ENCODE measurements around the gene PTPRZ1.

The PTPRZ1 gene

DNA sequence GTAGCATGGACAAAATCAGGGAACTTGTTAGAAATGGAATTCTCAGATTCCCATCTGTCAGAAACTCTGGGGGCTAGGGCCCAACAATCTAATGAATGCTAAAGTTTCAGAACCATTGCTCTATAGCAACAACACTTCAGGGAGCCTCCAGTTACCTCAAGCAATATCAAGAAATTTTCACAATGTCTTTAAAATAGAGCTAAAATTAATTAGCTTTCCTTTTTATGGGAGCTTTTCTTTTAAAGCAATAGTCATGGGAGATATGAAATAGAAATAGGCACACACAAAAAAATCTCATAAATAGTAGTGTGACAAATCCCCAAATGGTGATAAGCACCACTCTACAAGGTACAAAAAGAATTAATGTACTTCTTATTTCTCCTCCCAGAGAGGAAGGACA is 190.2 kb downstream of the PTPRZ1 start:
- DNase-seq: no peak

DNA sequence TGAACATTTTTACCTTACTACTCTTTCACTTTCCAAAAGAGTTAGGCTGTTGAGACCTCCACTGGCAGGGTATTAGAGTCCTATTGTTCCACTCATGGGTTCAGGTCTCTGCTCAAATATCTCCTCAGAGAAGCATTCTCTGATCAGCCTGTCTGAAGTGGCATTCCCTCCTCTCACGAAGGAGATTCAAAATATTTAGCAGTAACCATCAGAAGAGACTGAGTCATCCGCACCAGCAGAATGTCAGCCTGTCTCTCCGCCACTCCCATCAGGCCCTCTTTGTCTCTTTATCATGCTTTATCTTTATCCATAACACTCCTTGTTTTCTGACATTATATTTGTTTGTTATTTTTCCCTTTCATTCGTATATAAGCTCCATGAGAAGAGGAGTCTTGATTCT is 192.0 kb downstream of the PTPRZ1 start:
- DNase-seq: no peak

GRCh38 chr7:122067077-122067476 is 194.1 kb downstream of the PTPRZ1 start:
- DNase-seq: no peak

DNA sequence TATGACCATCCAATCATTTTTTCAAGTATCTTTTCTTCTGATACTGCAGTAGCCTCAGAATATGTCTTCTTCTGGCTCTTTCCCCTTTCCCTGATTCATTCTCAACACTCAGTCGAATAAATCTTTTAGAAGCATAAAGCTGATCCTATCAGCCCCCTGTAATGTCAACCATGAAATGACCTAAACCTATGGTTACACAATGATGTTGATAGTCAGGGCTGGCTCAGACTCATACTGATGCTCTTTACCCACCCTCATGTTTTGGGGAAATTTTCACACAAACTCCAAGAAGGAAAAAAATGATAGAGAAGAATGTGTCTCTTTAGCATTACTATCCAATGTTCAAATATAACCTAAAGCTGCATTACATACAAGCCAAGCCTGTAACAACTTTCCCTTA is 195.1 kb downstream of the PTPRZ1 start:
- DNase-seq: no peak

DNA sequence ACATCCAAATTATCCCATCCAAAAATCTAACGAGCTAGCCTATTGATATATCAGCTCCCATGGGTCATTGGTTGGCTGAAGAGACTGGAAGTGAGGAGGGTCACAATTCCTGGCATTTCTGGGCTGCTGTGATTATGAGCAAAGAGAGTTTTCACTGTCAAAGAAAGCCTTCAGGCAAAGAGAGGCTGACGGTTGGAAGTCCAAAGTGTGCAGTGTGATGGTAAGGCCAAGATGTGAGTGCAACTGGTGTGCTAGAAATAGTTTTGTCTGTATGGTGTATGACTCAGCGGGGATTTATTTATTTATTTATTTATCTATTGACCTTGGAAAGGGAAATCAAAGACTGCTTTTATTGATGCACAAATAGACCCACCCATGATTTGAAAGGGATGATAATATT is 196.0 kb downstream of the PTPRZ1 start:
- DNase-seq: no peak

- DNase-seq: no peak
These were observed 197.1 kb downstream of the PTPRZ1 start for GRCh38 chr7:122070062-122070461.

- no peak for DNase-seq
These were observed 197.9 kb downstream of the PTPRZ1 start for GRCh38 chr7:122070834-122071233.

DNA sequence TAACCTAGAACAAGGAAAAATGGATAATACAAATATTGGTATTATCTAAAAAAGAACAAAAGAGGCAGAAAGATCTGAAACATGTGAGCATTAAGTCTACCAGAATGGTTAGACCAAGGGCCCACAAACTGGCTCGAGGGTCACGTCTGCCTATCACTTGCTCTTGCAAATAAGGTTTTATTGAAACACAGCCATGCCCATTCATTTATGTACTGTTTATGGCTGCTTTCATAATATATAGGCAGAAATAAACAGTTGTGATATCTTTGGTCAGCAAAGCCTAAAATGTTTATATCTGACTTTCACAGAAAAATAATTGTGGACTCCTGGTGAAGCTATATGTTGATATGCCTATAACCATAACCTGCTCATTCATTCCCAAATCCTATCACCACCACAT is 199.3 kb downstream of the PTPRZ1 start:
- no peak for DNase-seq

DNA sequence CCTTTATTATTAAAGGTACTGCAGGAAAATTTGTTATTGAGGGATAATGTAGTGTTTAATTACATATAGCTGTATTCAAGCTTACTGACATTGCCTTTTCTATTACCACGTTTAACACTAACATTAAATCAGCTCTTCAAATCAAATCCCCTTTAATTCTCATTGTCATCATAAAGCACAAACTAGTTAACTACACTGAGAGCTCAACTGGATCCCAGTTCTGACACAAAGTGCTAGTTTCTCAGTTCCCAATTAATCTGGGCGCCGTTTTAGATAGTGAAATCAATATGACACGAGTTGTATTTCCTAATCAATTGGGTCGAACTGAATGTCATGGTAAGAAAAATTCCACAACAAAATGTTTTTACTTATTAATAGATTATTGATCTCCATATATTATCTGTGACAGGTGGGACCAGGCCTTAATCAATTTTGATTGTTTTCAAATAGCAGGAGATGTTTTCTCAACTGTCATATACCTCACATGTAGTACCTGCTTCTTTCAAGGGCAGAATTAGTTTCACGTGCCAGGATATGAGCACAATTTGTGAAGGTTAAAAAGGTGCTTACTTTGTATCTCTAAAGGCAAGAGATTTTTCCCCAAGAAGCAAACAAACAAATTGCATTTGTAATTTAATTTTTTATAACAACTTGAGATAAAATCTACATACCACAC is 200.1 kb downstream of the PTPRZ1 start:
- DNase-seq: no peak

DNA sequence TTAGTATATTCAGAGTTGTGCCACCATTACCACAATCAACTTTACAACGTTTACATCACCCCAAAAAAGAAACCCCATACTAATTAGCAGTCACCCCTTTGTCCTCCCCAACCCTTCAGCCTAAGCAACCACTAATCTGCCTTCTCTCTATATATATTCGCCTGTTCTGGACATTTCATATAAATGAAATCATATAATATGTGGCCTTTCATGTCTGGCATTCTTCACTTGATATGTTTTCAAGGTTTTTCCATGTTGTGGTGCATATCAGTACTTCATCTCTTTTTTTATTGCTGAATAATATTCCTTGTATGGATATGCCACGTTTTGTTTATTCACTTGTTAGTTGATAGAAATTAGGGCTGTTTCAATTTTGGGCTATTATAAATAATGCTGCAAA is 200.7 kb downstream of the PTPRZ1 start:
- no peak for DNase-seq

GRCh38 chr7:122082160-122082559 is 209.2 kb downstream of the PTPRZ1 start:
- DNase-seq: no peak

GRCh38 chr7:122082670-122083069 is 209.7 kb downstream of the PTPRZ1 start:
- DNase-seq: no peak

DNA sequence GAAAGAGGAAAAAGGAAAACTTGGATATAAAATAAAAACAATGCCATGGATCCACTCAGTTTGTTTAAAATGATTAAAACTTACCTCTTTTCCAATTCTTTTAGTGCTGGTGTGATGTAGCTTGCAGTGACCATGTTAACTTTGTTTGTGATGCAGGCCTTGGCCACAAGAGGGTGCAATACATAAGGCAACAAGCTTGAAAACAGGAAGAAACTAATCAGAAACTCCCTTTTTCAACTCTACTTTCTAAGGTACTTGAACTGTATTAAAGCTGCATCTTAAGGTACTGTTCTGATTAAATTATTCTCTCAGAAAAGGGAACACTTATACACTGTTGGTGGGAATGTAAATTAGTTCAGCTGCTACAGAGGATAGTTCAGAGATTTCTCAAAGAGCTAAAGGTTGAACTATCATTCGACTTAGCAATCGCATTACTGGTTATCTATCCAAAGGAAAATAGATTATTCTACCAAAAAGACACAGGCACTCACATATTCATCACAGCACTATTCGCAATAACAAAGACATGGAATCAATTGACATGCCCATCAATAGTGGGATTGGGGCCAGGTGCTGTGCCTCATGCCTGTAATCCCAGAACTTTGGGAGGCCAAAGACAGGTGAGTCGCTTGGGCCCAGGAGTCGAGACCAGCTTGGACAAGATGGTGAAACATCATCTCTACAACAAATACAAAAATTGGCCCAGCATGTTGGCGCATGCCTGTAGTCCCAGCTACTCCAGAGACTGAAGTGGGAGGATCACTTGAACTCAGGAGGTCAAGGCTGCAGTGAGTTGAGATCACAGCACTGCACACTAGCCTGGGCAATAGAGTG is 220.2 kb downstream of the PTPRZ1 start:
- peak; percentile 63 for DNase-seq

- DNase-seq: no peak
These were observed 221.6 kb downstream of the PTPRZ1 start for GRCh38 chr7:122094549-122094948.

DNA sequence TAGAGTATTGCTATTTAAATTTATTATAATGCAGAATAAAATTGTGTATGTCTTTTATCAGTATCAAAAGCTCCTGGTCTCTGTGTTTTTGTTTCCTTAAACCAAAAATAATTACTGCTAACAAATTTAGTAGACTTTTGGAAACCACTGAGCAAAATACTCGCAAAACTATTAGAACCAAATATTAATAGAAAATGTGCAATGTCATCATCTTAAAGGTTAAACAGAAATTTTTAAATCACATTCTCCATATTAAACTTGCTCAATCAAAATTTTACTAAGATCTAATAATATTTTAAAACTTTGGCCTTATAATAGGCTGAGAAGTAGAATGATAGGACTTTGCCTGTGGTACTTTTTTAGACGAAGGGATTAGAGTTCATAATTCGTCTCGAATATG is 222.7 kb downstream of the PTPRZ1 start:
- no peak for DNase-seq

GRCh38 chr7:122100021-122100420 is 227.1 kb downstream of the PTPRZ1 start:
- no peak for DNase-seq

DNA sequence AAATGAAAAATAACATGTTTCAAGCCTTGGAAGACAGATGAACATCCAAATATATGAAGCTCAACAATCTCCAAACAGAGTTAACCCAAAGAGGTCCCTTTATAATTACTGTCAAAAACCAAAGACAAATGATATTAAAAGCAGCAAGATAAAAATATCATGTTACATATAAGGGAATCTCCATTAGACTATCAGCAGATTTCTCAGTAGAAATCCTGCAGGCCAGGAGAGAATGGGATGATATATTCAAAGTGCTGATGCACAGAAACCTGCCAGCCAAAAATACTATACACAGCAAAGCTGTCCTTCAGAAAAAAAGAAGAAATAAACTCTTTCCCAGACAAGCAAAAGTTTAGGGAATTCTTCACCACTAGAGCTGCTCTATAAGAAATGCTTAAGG is 230.1 kb downstream of the PTPRZ1 start:
- no peak for DNase-seq
